GM18505 (cell line): Measurements from ENCODE around the gene ARID3A.

Experiments
- ATAC-seq: cut with Tn5 transposase; IDR thresholded peaks from one replicate; pipeline ENCODE4 v1.9.1; 2021; ENCODE audit not compliant: unreplicated experiment
- POLR2A ChIP-seq: IDR thresholded peaks from 4 replicates; pipeline ENCODE4 v1.6.1; 2011; ENCODE audit warnings: borderline replicate concordance; ENCODE audit not compliant: insufficient read depth, insufficient read length; ENCODE audit errors: extremely low read depth

Gene ARID3A

DNA sequence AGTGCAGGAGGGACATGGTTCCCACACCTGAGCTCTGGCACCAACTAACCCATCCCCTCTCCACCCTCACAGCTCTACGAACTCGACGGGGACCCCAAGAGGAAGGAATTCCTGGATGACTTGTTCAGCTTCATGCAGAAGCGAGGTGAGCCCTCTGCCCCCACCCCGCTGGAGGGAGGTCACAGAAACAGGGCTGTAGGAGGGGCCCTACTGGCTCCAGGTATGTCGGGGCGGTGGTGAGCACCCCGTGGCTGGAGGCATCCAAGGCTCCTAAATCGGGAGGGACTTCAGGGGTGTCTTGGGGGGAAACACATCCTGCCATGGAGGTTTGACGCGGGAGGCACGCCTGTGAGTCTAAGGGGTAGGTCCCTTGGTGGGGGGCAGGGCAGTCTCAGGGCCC lies 34.2 kb downstream of the ARID3A start:
- no peak for ATAC-seq

DNA sequence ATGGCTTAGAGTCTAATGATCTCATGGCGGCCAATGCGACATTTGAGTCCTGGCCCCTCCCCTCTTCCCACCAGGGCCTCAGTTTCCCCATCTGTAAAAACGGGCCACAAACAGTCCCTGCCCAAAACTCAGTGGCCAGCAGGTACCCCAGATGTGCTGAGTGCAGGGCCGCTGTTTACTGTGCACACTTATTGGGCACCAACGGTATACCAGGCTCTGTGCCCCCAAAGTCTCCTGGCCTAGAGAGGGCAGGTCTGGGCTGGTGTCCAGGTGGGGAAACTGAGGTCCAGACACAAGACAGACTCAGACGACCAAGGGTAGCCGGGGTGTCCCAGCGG lies 34.7 kb downstream of the ARID3A start:
- no peak for TF ChIP-seq POLR2A
- ATAC-seq = no peak

More for the DNA sequence above, 34.2 kb downstream of the ARID3A start:
- TF ChIP-seq POLR2A = no peak

GRCh38 chr19:961866-962620 lies 36.2 kb downstream of the ARID3A start:
- no peak for ATAC-seq
- TF ChIP-seq POLR2A = no peak

DNA sequence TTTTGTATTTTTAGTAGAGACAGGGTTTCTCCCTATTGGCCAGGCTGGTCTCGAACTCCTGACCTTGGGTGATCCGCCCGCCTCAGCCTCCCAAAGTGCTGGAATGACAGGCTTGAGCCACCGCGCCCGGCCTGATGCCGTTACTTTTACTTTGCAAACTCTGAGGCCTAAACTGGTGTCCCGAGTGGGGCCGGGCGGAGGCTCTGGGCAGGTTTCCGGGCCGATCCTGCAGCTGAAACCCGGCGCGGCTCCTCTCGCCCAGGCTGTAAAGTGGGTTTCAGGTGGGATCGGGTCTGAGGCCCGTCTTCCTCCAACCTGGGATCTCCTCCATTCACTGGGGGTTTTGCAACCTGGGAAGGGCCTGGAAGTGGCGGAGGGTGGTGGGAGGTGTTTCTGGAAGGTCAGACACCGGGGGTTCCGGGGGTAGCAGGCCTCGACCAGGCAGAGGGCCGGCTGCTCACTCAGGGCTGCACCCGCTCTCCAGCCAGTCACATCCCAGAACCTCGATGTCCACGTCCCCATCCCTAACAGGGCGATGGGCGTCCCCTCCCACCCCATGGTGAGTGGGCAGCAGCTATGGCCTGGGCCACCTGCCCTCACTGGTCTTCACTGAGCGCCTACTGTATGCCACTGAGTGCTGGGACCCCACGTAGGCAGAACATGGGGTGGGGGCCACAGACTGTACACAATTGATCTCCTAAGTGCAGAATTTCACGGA lies 37.0 kb downstream of the ARID3A start:
- ATAC-seq = no peak
- no peak for TF ChIP-seq POLR2A

GRCh38 chr19:963486-963951 lies 37.7 kb downstream of the ARID3A start:
- no peak for ATAC-seq
- no peak for TF ChIP-seq POLR2A

DNA sequence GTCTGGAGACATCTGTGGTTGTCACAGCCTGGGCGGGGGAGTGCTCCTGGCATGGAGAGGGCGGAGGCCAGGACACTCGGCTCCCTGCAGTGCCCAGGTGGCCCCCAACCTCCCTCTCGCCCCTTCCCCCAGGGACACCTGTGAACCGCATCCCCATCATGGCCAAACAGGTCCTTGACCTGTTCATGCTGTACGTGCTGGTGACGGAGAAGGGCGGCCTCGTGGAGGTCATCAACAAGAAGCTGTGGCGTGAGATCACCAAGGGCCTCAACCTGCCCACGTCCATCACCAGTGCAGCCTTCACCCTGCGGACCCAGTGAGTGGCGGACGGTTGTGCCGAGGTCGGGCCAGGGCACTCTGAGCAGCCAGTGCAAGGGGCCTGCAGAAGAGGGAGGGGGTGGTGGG lies 38.3 kb downstream of the ARID3A start:
- no peak for ATAC-seq
- TF ChIP-seq POLR2A = no peak

- ATAC-seq = no peak
- no peak for TF ChIP-seq POLR2A
These were observed 39.2 kb downstream of the ARID3A start for GRCh38 chr19:964761-965694.

- ATAC-seq = no peak
- TF ChIP-seq POLR2A = no peak
These were observed 40.8 kb downstream of the ARID3A start for GRCh38 chr19:966485-967088.

DNA sequence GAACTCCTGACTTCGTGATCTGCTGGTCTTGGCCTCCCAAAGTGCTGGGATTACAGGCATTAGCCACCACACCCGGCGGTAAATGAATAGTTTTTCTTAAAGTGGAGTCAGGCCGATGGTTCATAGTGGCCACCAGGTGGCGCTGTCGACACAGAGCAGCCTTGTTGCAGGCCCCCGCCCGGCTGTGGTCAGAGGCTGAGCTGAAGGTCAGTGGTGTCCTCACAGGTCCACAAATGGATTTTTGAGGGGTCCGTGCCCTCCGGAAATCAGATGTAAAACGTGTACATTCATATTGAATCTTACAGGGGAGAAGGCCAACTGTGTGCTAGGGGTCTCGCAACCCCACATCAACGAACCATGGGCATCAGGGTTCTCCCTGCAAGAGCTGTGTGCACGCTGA lies 44.9 kb downstream of the ARID3A start:
- ATAC-seq = no peak
- TF ChIP-seq POLR2A = no peak

DNA sequence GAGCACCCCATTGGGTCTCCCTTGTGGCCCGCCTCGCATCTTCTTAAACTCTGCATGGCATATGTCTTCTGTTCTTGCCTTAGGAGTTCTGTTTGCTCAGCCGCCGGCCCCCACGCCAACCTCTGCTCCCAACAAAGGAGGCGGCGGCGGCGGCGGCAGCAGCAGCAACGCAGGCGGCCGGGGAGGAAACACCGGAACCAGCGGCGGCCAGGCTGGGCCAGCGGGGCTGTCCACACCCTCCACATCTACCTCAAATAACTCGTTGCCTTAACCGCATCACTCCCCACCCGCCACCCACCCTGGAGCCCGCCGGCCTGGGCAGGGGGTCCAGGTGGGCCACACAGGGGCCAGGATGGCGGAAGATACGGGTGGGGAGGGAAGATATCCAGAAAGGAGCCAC lies 46.0 kb downstream of the ARID3A start:
- ATAC-seq = no peak
- no peak for TF ChIP-seq POLR2A

GRCh38 chr19:972281-972680 lies 46.4 kb downstream of the ARID3A start:
- ATAC-seq = no peak
- TF ChIP-seq POLR2A = no peak

- ATAC-seq = no peak
- TF ChIP-seq POLR2A = no peak
These were observed 48.1 kb downstream of the ARID3A start for GRCh38 chr19:973726-974563.

DNA sequence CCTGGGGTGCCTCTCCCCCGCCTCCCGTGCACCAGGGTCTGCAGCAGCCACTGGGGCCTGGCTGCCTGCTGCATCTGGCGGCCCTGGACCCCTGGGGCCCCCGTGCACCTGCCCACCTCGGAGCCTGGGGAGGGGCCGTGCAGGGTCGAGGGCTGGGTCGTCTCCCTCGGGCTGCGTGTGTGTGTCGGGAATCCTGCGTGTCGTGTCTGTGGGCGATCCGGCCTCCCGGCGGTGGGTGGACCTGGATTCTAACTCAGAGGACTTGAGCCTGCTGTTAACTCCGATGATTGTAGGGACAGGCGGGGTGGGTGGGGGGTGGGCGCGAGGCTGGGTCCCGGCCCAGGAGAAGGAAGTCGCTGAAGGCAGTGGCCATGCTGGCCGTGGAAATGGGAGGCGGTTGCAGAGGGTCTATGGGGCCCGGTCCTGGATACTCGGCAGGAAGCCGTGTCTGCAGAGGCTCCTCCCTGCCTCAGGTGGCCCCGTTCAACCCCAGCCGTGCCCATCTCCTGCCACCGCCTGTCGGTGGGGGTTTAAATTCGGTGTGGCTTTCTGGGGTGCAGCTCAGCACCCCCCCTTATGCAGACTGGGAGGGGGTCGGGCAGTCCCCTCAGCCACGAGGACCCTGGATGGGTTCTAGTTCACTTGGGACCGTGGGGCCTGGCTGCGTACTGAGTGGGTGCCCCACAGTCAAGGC lies 48.9 kb downstream of the ARID3A start:
- ATAC-seq = no peak
- TF ChIP-seq POLR2A = no peak
